K562 (cell line): ENCODE measurements around the gene SCN8A. TPM values are rescaled to one million over a fixed set of nuclear protein-coding genes. Genes with fewer than 3 reads are reported as not detected.

Source experiments
- ATAC-seq: fragments of 200-7000 bp; cut with Tn5 transposase; 3 replicates; pipeline ENCODE4 v1.9.1; 2020; ENCODE audit warnings: moderate library complexity
- BruUV-seq: library from RNA; stranded (reverse); fragments of 400-500 nt; replicated peaks from 2 replicates; lab custom pipeline; 2021; lab: Mats Ljungman, UMichigan
- CTCF ChIA-PET: fragments of 300-600 bp; formaldehyde crosslinking; extraction: SDS; loops from one replicate; lab custom pipeline; 2021; ENCODE audit warnings: low intra/inter-chr PET ratio; lab: Yijun Ruan, JAX
- POLR2A ChIA-PET: fragments of 300-600, 350-650 bp; sonication (Branson Sonifier 250); formaldehyde crosslinking; extraction: SDS; loops from one replicate; lab custom pipeline; 2021; ENCODE audit warnings: antibody characterized with exemption, inconsistent platforms; lab: Yijun Ruan, JAX
- DNase-seq, 4 experiments: peaks; one replicate each; pipeline versions ENCODE4 v3.0.0 to v3.0.0-alpha.2; 2011 to 2018; ENCODE audit warnings: low spot score in 3 of 4, mixed read lengths in 3 of 4; ENCODE audit errors: extremely low read depth in 1 of 4
- FAIRE-seq: peaks from 2 replicates; lab custom pipeline; 2011; peaks lifted over from hg19 to GRCh38; lab: Jason Lieb, UNC
- H2AFZ ChIP-seq: 2 replicates; pipeline ENCODE4 v1.6.0; 2011; ENCODE audit warnings: low read depth, low read length, control low read depth, inconsistent platforms
- H3K27ac ChIP-seq: fragments of 200-600 bp; 3 replicates; pipeline ENCODE4 v1.8.0; 2011; ENCODE audit warnings: low read depth, mild to moderate bottlenecking, control low read depth, inconsistent platforms, low read length, moderate library complexity, mixed read lengths; ENCODE audit errors: extremely low read depth
- H3K27me3 ChIP-seq, 2 experiments: fragments of 300-600 bp in 1 of 2; 2 replicates in 1 of 2; 3 replicates in 1 of 2; pipeline versions ENCODE4 v1.6.0 to v1.8.0; 2011; ENCODE audit warnings: inconsistent platforms in 2 of 2, low read length in 2 of 2, mild to moderate bottlenecking in 1 of 2, mixed read lengths in 1 of 2, moderate library complexity in 1 of 2; ENCODE audit not compliant: control insufficient read depth in 2 of 2, insufficient read depth in 2 of 2
- H3K36me3 ChIP-seq: fragments of 300-600 bp; 3 replicates; pipeline ENCODE4 v1.8.0; 2011; ENCODE audit warnings: mild to moderate bottlenecking, low read length, inconsistent platforms; ENCODE audit not compliant: control insufficient read depth, insufficient read depth
- H3K4me1 ChIP-seq, 2 experiments: fragments of 200-600 bp in 1 of 2; replicated peaks in 1 of 2; 2 replicates in 1 of 2; 3 replicates in 1 of 2; pipeline versions ENCODE4 v1.5.1 to v1.8.0; 2011; ENCODE audit warnings: inconsistent platforms in 2 of 2, low read length in 2 of 2, mild to moderate bottlenecking in 1 of 2, mixed read lengths in 1 of 2, moderate library complexity in 1 of 2; ENCODE audit not compliant: control insufficient read depth in 2 of 2, insufficient read depth in 2 of 2
- H3K4me2 ChIP-seq: 2 replicates; pipeline ENCODE4 v1.6.1; 2011; ENCODE audit warnings: low read length, control low read depth, inconsistent platforms, mixed read lengths; ENCODE audit not compliant: insufficient read depth
- H3K4me3 ChIP-seq: fragments of 200-600 bp; sonication (generic), shearing (Covaris generic); 2 replicates; pipeline ENCODE4 v1.5.1; 2016; ENCODE audit warnings: control low read depth, inconsistent platforms
- H3K79me2 ChIP-seq: fragments of 200-600 bp; 3 replicates; pipeline ENCODE4 v1.8.0; 2011; ENCODE audit warnings: low read length, inconsistent platforms; ENCODE audit not compliant: control insufficient read depth, insufficient read depth
- H3K9ac ChIP-seq, 2 experiments: 2 replicates each; pipeline versions ENCODE4 v1.6.0 to v1.6.1; 2011; ENCODE audit warnings: low read depth in 2 of 2, low read length in 2 of 2, control low read depth in 1 of 2, inconsistent platforms in 1 of 2, mild to moderate bottlenecking in 1 of 2, mixed read lengths in 1 of 2; ENCODE audit not compliant: insufficient read depth in 1 of 2
- H3K9me1 ChIP-seq: one replicate; pipeline ENCODE4 v1.6.0; 2011; ENCODE audit warnings: inconsistent platforms, mild to moderate bottlenecking, low read length, moderate library complexity; ENCODE audit not compliant: control insufficient read depth, insufficient read depth
- H3K9me3 ChIP-seq: replicated peaks from 2 replicates; pipeline ENCODE4 v1.5.1; 2011; ENCODE audit warnings: low read depth, low read length, inconsistent platforms; ENCODE audit not compliant: control insufficient read depth, insufficient read depth
- H4K20me1 ChIP-seq: replicated peaks from 2 replicates; pipeline ENCODE4 v1.6.1; 2011; ENCODE audit warnings: low read length, inconsistent platforms, mixed read lengths; ENCODE audit not compliant: control insufficient read depth, insufficient read depth
- ARHGAP35 ChIP-seq: fragments of 450-650 bp; IDR thresholded peaks from 2 replicates; pipeline ENCODE4 v1.6.1; 2018; ENCODE audit not compliant: partially characterized antibody
- MAFK ChIP-seq: IDR thresholded peaks from 2 replicates; pipeline ENCODE4 v1.6.1; 2011; ENCODE audit warnings: low read length, improper control_type of control experiment
- SP1 ChIP-seq: sonication (generic); formaldehyde crosslinking; IDR thresholded peaks from 2 replicates; pipeline ENCODE4 v1.8.1; 2022; ENCODE audit warnings: mild to moderate bottlenecking, missing genetic modification reagents
- TBP ChIP-seq: optimal IDR thresholded peaks from 2 replicates; pipeline ENCODE3; 2011; ENCODE audit warnings: low read depth, low read length, improper control_type of control experiment
- ZNF121 ChIP-seq: sonication (generic); formaldehyde crosslinking; conservative IDR thresholded peaks from 2 replicates; pipeline ENCODE4 v1.8.0; 2022; ENCODE audit warnings: missing genetic modification reagents
- ZNF165 ChIP-seq: fragments of 250-450 bp; sonication (Bioruptor Pico); IDR thresholded peaks from 2 replicates; pipeline ENCODE4 v1.4.0; 2020; ENCODE audit warnings: borderline replicate concordance
- ZNF347 ChIP-seq: fragments of 450-650 bp; formaldehyde crosslinking; IDR thresholded peaks from 2 replicates; pipeline ENCODE4 v1.4.0; 2020; ENCODE audit warnings: low read depth, mild to moderate bottlenecking, moderate library complexity
- ZSCAN32 ChIP-seq: fragments of 450-650 bp; formaldehyde crosslinking; IDR thresholded peaks from 2 replicates; pipeline ENCODE4 v1.4.0; 2020; ENCODE audit warnings: mild to moderate bottlenecking, moderate library complexity
- WGBS: fragments of 100-300 bp; shearing (Covaris generic); methylation state at CpG from one replicate; pipeline ENCODE4 v1.1.6; 2016; ENCODE audit warnings: low coverage, mixed read lengths; ENCODE audit not compliant: insufficient coverage; ENCODE audit errors: missing lambda C conversion rate; 5-methylcytosine and 5-hydroxymethylcytosine counted together
- in situ Hi-C: fragments of 300-500 bp; cut with MboI; formaldehyde crosslinking; loops from 4 replicates; pipeline ENCODE4 v1.15.0; 2018; ENCODE audit warnings: inconsistent platforms, mixed read lengths
- intact Hi-C: fragments of 100-400 bp; cut with micrococcal nuclease; formaldehyde crosslinking; loops from 2 replicates; pipeline ENCODE4 v1.14.2; 2022
- polyA plus RNA-seq, 8 experiments: library from polyadenylated mRNA; depleted of rRNA in 4 of 8; stranded (reverse) in 5 of 8; unstranded in 3 of 8; fragments of >200 nt; fragmentation: Nextera tagmentation in 2 of 8; fragmentation: Illumina TruSeq in 1 of 8; extraction: Ambion mirVana in 2 of 8; extraction: Trizol in 1 of 8; gene quantifications; 2 replicates each; pipeline versions ENCODE4 v1.2.1 to v1.2.3, GENCODE V29; 2011 to 2014; ENCODE audit warnings: inconsistent platforms in 1 of 8, missing spikeins in 1 of 8
- total RNA-seq, 7 experiments: library from RNA; depleted of rRNA in 6 of 7; stranded (reverse); fragments of >200 nt in 6 of 7; fragmentation: Illumina TruSeq in 2 of 7; extraction: Trizol in 2 of 7; gene quantifications; 2 replicates each; pipeline versions ENCODE4 v1.2.1 to v1.2.3, GENCODE V29; 2011 to 2021; ENCODE audit warnings: low replicate concordance in 1 of 7
- TF ChIP-seq, protein P1 (sequence below): sonication (generic); formaldehyde crosslinking; IDR thresholded peaks from 2 replicates; pipeline ENCODE4 v1.8.0; 2022; ENCODE audit warnings: missing genetic modification reagents, mild to moderate bottlenecking, moderate library complexity, borderline replicate concordance
- TF ChIP-seq, protein P2 (sequence below): fragments of 450-650 bp; conservative IDR thresholded peaks from 2 replicates; pipeline ENCODE4 v1.6.1; 2016; ENCODE audit warnings: missing genetic modification characterization, low read depth, mild to moderate bottlenecking, control low read depth, missing compliant biosample characterization

SCN8A gene
- total and polyA plus RNA-seq, 9 of the 15 experiments (the other 6 are each of a cell fraction or from before 2014, with no cell fraction given): 0.03 to 0.29 (median 0.15) TPM; not detected in 1

DNA sequence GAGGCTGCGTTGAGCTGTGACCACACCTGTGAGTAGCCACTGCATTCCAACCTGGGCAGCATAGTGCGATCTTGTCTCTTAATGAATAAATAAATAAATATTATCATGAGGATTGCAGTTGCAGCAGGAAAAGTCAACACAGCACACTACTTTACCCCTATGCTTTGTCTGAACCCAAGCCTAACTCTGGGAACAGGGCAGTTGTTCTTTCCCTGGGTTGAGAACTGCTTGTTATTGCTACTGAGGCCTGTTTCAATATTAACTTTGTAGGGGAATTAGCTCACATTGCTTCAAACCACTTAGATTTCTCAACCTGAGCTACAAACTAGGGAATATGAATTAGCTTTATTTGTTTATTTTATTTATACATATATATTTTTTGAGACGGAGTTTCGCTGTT lies 102.5 kb downstream of the SCN8A start:
- H3K9me1 ChIP-seq: no peaks in the 10 kb centered on the region
- H2AFZ ChIP-seq: no peak overlapping the region
- no TSS peak for BruUV-seq
- H3K27me3 ChIP-seq: peaks cover 6% of the 10 kb centered on the region in 2 experiments; a peak in 2 of 5 replicates
- intact Hi-C loops (no loop called here), in situ Hi-C loops (no loop called here)
- no peak overlapping the region for H3K4me3 ChIP-seq
- WGBS: 0% methylated on average over 4 of the region's 4 CpGs
- TF ChIP-seq, protein P1, sequence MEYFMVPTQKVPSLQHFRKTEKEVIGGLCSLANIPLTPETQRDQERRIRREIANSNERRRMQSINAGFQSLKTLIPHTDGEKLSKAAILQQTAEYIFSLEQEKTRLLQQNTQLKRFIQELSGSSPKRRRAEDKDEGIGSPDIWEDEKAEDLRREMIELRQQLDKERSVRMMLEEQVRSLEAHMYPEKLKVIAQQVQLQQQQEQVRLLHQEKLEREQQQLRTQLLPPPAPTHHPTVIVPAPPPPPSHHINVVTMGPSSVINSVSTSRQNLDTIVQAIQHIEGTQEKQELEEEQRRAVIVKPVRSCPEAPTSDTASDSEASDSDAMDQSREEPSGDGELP (CRISPR knock-in tag): no peak
- TF ChIP-seq ZNF121 (CRISPR knock-in tag) (no peak), ZNF347 (CRISPR knock-in tag) (no peak), ARHGAP35 (no peak), MAFK (no peak), SP1 (no peak), ZSCAN32 (CRISPR knock-in tag) (no peak), ZNF165 (CRISPR knock-in tag) (no peak), TBP (no peak)
- TF ChIP-seq, protein P2, sequence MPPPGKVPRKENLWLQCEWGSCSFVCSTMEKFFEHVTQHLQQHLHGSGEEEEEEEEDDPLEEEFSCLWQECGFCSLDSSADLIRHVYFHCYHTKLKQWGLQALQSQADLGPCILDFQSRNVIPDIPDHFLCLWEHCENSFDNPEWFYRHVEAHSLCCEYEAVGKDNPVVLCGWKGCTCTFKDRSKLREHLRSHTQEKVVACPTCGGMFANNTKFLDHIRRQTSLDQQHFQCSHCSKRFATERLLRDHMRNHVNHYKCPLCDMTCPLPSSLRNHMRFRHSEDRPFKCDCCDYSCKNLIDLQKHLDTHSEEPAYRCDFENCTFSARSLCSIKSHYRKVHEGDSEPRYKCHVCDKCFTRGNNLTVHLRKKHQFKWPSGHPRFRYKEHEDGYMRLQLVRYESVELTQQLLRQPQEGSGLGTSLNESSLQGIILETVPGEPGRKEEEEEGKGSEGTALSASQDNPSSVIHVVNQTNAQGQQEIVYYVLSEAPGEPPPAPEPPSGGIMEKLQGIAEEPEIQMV (tag): no peak
- ChIA-PET POLR2A (interaction anchor here (0.6 to 1.7 kb wide), 3 partner anchors 10 to 260 kb away, joined by 3 to 6 read pairs (median 5); no protein-coding TSS in a partner anchor), CTCF (no interaction called here)
- H4K20me1 ChIP-seq: no peaks in the 10 kb centered on the region
- ATAC-seq (no peak), FAIRE-seq (no peak), DNase-seq (no peak)
- no peak overlapping the region for H3K9ac ChIP-seq
- no peaks in the 10 kb centered on the region for H3K79me2 ChIP-seq
- no peaks in the 10 kb centered on the region for H3K9me3 ChIP-seq
- H3K4me1 ChIP-seq: no peaks in the 10 kb centered on the region
- no peaks in the 10 kb centered on the region for H3K36me3 ChIP-seq
- no peak overlapping the region for H3K27ac ChIP-seq
- H3K4me2 ChIP-seq: no peak overlapping the region
